Mesenteric fat pad (tissue), 1 donor: Measurements from ENCODE around the gene PLGRKT. TPM values are rescaled to one million over a fixed set of nuclear protein-coding genes. Genes with fewer than 3 reads are reported as not detected.
A peak's percentile ranks its signal among the peaks of the same experiment; 100 is the strongest.
"Not testable (repeated sequence)": the region's sequence is repeated elsewhere in the genome, so short reads cannot be mapped to it uniquely, and the experiment has no call there.

Source experiments
- DNase-seq: peaks from one replicate; pipeline ENCODE4 v3.0.0-alpha.2; 2020; ENCODE audit warnings: low spot score
- total RNA-seq: library from RNA; stranded (reverse); fragmentation: NEBNext Ultra II Directional; extraction: Animal tissue kit (Norgen Biotek cat#: 25700); gene quantifications from one replicate; pipeline ENCODE4 v1.2.1, GENCODE V29; 2021
- donor health status: DM: yes; HTN: yes; CAD: no.

The PLGRKT gene
- total RNA-seq, 1 donor from 2014 or later: 19.5 TPM

DNA sequence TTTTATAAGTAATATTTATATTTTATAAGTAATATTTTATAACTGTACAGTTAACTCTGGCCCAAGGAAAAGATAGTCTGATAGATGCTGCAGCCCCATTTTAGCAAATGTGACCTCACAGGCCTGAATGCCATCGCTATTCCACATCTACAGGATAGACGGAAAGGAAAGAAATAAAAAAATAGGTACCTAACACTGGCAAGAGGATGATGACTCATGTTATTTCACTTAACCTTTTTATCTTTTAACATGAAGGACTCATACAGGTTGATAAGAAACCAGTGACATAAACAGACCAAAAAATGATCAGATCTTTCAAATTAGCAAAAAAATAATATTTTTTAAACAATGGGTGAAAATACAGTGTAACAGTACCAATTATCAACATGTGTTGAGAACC lies 15.3 kb upstream of the PLGRKT start:
- DNase-seq: no peak

DNA sequence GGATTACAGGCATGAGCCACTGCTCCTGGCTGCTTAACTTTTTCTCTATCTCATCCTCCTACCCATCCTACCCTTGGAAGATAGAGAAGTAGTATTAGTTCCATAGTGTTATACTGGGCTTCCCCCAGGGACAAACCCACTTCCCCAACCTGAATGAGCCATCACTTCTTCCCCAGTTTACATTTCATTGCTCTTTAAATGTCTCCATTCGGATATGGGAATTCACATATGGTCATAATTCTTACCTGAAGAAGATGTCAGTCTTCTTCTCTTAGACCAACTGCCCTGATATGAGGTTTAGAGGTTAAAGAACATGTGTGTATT lies 14.5 kb upstream of the PLGRKT start:
- DNase-seq: no peak

DNA sequence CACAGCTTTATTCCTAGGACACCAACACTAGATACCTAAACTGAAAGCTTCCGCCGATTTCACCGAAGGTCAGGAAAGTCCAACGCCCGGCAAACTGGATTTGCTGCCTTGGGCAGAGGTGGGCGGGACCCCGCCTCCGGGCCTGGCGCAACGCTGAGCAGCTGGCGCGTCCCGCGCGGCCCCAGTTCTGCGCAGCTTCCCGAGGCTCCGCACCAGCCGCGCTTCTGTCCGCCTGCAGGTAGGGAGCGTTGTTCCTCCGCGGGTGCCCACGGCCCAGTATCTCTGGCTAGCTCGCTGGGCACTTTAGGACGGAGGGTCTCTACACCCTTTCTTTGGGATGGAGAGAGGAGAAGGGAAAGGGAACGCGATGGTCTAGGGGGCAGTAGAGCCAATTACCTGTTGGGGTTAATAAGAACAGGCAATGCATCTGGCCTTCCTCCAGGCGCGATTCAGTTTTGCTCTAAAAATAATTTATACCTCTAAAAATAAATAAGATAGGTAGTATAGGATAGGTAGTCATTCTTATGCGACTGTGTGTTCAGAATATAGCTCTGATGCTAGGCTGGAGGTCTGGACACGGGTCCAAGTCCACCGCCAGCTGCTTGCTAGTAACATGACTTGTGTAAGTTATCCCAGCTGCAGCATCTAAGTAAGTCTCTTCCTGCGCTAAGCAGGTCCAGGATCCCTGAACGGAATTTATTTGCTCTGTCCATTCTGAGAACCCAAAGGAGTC lies 12.8 kb upstream of the PLGRKT start, which contains the start of gene CD274:
Gene CD274, plus strand, starts transcription at position 184 of the 733 bp plus-strand sequence. CDS start 5,572 bp downstream, outside the sequence.
- peak; percentile 97 for DNase-seq

DNA sequence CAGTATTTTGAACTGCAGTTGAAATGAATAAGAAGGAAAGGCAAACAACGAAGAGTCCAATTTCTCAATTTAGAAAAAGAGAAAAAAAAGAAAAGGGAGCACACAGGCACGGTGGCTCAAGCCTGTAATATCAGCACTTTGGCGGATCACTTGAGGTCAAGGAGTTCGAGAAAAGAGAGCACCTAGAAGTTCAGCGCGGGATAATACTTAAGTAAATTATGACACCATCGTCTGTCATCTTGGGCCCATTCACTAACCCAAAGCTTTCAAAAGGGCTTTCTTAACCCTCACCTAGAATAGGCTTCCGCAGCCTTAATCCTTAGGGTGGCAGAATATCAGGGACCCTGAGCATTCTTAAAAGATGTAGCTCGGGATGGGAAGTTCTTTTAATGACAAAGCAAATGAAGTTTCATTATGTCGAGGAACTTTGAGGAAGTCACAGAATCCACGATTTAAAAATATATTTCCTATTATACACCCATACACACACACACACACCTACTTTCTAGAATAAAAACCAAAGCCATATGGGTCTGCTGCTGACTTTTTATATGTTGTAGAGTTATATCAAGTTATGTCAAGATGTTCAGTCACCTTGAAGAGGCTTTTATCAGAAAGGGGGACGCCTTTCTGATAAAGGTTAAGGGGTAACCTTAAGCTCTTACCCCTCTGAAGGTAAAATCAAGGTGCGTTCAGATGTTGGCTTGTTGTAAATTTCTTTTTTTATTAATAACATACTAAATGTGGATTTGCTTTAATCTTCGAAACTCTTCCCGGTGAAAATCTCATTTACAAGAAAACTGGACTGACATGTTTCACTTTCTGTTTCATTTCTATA lies 12.0 kb upstream of the PLGRKT start:
- DNase-seq: no peak

DNA sequence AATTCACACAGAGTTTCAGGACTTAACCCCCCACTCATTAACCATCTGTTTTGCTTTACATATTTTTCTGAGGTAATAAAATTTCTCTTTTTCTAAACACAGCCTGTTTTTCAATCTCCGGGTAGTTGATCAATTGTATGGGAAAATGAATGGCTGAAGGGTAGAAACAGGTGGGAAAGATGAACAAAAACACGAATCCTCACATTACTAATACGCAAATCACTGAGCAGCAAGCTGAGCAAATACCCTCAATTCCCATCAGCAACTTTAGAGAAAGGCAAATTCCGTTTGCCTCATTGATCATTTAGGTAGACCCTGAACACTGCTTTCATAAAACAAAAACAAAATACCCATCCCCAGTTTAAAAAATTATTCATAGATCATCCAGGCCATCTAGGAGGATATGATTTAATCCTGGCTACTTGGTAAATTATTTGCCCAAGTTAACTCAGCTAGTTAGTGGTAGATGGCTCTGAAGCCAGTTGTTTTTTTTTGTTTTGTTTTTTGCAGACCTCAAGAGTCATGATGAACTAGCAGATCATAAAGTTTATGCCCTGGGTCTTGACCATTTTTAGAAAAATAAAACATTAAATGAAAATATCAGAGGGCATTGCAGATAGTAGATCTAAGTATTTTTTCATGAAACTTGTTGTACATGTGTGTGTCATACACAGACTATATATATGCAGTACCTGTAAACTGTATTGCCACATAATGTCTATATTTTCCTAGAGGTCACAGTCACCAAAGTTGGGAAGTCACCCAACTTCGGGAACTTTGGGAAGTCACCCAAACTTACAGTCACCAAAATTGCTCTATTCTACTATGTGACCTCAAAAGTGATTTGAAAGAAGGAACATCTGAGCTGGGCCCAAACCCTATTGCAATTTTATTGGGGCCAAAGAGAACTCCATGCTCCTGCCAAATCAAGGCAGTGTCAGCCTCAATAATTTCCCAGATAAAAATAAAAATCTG lies 11.0 kb upstream of the PLGRKT start:
- DNase-seq: no peak

- no peak for DNase-seq
Observed at GRCh38 chr9:5448016-5448415, 10.3 kb upstream of the PLGRKT start.

DNA sequence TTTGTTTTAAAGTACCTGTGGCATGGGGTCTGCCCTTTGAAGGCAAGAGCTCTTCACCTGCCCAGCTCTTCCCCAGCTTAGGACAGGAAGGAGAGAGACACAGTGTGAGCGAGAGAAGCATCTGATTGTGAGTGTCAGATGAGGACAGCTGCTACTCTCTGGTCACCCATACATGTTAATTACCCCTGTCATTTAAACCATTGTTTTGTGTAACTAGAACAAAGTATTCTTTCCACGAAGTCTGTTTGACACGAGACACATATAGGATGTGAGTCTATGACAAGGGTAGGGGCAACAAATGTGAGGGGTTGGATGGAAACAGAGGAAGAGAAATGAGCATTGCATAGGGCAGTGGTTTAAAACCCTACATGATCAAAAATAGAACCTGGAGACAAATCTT lies 9.6 kb upstream of the PLGRKT start:
- no peak for DNase-seq

DNA sequence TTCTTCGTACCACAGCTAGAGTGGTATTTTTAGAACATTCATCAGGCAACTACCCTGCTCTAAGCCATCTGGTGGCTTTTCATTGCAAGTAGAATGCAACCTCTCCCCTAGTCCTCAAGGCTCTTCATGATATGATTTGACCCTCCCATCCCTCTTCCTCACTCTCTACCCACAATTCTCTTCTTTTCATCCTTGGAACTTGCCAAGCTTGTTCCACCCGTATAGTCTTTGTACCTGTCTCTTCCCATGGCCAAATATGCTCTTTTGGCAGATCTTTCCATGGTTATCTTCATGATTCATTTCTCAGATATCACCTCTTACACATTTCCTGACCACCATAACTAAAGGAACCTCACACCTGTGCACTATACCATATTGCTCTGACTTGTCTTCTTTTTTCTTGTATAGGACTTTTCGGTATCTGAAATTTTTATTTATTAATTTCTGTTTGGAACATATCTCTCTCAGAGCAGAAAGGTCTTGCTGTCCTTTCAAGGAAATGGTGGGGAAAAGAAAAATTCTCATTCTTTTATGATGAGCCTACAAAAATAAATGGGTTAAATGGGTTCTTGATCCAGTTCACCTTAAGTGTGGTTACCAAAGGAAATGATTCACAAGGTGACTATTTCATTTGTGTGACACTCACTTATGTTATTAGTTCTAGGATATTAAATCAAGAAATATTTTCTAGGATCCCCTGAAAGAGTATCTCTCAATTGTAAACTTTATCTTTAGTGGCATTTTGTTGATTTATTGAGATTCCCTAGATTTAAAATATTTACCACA lies 8.9 kb upstream of the PLGRKT start:
- DNase-seq: no peak

GRCh38 chr9:5445886-5446285 lies 8.2 kb upstream of the PLGRKT start:
- DNase-seq: no peak

- DNase-seq: not testable (repeated sequence)
Observed at GRCh38 chr9:5445096-5445495, 7.4 kb upstream of the PLGRKT start.

DNA sequence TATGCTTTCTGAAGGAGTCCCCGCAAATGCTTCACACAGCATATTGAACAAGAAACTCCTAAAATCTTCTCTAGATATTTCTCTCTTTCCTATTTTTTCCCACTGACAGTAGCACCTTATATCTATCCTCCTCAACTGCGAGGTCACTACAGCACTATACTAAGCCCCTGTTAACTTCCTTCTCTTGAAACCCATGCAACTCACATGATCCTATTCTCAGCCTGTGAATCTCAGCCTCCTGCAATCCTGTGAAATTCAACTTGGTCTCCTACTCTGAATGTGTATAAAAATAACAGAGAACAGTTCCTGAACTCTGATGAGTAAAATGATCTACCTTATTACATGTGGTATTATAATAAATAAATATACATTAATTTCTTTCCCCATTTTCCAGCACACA lies 6.1 kb upstream of the PLGRKT start:
- DNase-seq: no peak

DNA sequence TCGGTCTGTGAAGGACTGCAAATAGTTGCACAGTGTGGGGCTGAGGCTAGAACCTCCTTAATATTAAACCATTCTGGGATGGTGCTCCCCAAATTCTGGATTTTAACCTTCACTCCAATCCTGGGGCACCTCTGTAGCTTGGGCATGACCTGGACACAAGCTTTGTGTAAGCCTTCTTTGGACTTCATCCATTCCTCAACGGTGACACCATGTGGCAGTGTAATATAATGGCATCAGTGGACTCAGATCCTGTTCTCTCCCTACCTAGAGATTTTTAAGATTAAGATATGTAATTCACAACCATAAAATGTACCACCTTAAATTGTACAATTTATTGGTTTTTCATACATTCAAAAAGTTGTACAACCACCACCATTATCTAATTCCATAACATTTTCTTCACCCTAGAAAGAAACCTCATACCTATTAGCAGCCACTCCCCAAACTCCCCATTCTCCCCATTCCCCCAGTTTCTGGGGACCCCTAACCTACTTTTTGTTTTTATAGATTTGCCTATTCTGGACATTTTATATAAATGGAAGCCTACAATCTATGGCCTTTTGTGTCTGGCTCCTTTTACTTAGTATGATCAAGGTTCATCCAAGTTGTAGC lies 4.8 kb upstream of the PLGRKT start:
- no peak for DNase-seq

GRCh38 chr9:5441043-5441442 lies 3.3 kb upstream of the PLGRKT start:
- no peak for DNase-seq

DNA sequence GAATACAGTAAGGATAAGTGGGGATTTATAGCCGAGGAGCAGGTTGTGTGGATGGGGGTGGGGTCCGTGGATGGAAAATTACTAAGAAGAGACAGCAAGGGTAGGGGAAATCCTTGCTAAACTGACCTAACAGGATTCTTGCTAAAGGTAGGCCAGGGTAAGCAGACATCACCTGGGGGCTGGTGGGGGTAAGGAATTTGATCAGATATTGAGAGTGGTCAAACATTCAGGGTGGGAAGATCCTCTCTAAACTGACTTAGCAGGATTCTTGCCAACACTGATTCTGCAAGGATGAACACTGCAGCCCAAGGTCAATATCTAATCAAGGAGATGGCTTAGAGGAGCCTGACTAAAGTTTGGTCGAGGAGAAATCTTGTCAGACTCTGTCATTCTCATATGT lies 2.7 kb upstream of the PLGRKT start:
- DNase-seq: no peak

DNA sequence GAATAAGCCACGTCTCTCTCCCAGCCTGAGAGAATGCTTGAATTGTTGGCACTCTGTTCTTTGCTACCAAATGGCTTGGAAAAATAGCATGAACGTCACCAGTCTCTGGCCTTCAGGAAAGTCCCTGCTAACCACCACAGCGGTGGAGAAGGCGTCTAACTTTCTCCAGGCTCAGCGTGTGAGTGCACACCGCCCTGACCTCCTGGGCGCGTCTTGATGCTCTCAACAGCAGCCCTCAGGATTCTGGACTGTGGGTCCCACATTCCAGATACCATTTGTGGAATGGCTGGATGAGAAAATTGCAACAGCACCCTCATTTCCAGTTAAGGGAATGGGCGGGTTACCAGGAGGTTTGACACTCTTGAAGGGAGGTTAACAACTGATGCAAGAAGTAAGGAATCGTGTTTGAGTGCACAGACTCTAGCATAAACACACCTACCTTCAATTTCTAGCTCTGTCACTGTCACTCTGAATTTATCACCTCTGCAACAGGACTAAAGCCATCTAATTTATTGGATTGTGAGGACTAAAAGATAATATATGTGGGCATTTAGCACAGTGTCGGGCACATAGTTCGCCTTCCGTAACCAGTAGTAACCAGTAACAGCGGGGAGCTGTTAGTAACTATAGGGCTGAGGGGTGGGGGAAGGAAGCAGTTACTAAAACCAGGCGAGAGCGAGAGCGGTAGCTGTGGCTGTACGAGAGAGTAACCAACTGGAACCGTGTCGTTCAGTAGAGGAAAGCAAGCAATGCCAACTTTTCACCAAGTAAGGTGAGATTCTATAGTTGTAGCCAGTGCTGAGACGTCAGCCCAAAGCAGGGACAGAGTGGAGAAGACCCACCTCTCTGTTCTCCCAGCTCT lies 807 bp upstream of the PLGRKT start:
- no peak for DNase-seq

DNA sequence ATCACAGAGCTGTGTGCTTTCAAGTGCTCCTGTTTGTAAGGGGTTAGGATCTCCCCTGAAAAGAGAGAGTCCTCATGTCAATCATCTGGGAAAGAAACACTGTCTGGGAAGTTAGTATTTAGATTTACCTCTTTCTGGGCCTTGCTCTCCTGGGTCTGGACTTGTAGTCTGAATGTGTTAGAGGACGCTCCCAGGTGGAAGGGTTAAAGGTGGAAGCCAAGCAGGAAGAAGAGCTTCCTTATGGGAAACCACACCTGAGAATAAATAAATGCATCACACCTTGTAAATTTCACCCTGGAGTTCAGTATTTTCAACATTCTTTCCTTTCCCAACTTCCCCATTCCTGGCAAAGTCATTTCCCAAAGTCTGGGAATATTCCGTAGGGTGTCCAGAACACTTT lies 1.3 kb downstream of the PLGRKT start:
- no peak for DNase-seq

- no peak for DNase-seq
Observed at GRCh38 chr9:5435912-5436311, 1.8 kb downstream of the PLGRKT start.

DNA sequence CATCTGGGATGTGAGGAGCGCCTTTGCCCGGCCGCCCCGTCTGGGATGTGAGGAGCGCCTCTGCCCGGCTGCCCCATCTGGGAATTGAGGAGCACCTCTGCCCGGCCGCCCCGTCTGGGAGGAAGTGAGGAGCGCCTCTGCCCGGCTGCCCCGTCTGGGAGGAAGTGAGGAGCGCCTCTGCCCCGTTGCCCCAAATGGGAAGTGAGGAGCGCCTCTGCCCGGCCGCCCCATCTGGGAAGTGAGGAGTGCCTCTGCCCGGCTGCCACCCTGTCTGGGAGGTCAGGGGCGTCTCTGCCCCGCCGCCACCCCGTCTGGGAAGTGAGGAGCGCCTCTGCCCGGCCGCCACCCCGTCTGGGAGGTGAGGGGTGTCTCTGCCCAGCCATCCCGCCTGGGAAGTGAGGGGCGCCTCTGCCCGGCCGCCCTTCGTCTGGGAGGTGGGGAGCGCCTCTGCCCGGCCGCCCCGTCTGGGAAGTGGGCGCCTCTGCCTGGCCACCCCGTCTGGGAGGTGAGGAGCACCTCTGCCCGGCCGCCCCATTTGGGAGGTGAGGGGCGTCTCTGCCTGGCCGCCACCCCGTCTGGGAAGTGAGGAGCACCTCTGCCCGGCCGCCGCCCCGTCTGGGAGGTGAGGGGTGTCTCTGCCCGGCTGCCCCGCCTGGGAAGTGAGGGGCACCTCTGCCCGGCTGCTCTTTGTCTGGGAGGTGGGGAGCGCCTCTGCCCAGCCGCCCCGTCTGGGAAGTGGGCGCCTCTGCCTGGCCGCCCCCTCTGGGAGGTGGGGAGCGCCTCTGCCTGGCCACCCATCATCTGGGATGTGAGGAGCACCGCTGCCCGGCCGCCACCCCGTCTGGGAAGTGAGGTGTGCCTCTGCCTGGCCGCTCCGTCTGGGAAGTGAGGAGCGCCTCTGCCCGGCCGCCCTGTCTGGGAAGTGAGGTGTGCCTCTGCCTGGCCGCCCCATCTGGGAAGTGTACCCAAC lies 3.6 kb downstream of the PLGRKT start:
- DNase-seq: not testable (repeated sequence)
